KMS-11 (cell line): ENCODE measurements around the gene MRPL52.

Experiments used
- H2AFZ ChIP-seq: fragments of 200-600 bp; sonication (generic); 2 replicates; pipeline ENCODE4 v1.6.1; 2016; ENCODE audit warnings: antibody characterized with exemption, mixed run types, low read depth
- H3K27ac ChIP-seq: fragments of 200-600 bp; sonication (generic); 2 replicates; pipeline ENCODE4 v1.6.1; 2016; ENCODE audit warnings: mild to moderate bottlenecking, mixed run types
- H3K27me3 ChIP-seq: fragments of 200-600 bp; sonication (generic); 2 replicates; pipeline ENCODE4 v1.6.1; 2017; ENCODE audit warnings: mild to moderate bottlenecking, low read depth, mixed run types, moderate library complexity; ENCODE audit not compliant: insufficient read depth
- H3K36me3 ChIP-seq: fragments of 200-600 bp; sonication (generic); 2 replicates; pipeline ENCODE4 v1.6.1; 2017; ENCODE audit warnings: mild to moderate bottlenecking, mixed run types; ENCODE audit not compliant: insufficient read depth
- H3K4me1 ChIP-seq: fragments of 200-600 bp; sonication (generic); 2 replicates; pipeline ENCODE4 v1.6.1; 2016; ENCODE audit warnings: mild to moderate bottlenecking, low read depth, mixed run types; ENCODE audit not compliant: poor library complexity, severe bottlenecking
- H3K4me2 ChIP-seq: fragments of 200-600 bp; sonication (generic); 2 replicates; pipeline ENCODE4 v1.7.0; 2016; ENCODE audit warnings: mild to moderate bottlenecking, mixed run types
- H3K4me3 ChIP-seq: fragments of 200-600 bp; sonication (generic); IDR thresholded peaks from 2 replicates; pipeline ENCODE4 v1.6.1; 2017; ENCODE audit warnings: low read depth, low read length, mixed read lengths; ENCODE audit not compliant: insufficient read depth
- H3K79me2 ChIP-seq: fragments of 200-600 bp; sonication (generic); 2 replicates; pipeline ENCODE4 v1.6.1; 2016; ENCODE audit warnings: low read depth, mixed run types; ENCODE audit not compliant: insufficient read depth
- H3K9ac ChIP-seq: fragments of 200-600 bp; sonication (generic); 2 replicates; pipeline ENCODE4 v1.6.1; 2016; ENCODE audit warnings: mild to moderate bottlenecking, mixed run types
- H4K20me1 ChIP-seq: fragments of 200-600 bp; sonication (generic); 2 replicates; pipeline ENCODE4 v1.6.1; 2016; ENCODE audit warnings: mild to moderate bottlenecking, mixed run types; ENCODE audit not compliant: insufficient read depth
- TF ChIP-seq, protein P1 (sequence below): fragments of 200-600 bp; sonication (generic); conservative IDR thresholded peaks from 2 replicates; pipeline ENCODE4 v1.6.1; 2017; ENCODE audit warnings: low read depth, mild to moderate bottlenecking, antibody characterized with exemption, low read length, moderate library complexity, mixed read lengths

MRPL52 gene

GRCh38 chr14:22883173-22883976 lies 53.7 kb downstream of the MRPL52 start, which contains the start of gene REM2:
Gene REM2 (plus strand): TSS chr14:22883222. CDS start chr14:22883288, 66 bp downstream.
- Histone ChIP-seq H2AFZ (no peak within 1 kb of the TSS), H3K79me2 (no peaks in the 10 kb centered on the region), H4K20me1 (no peaks in the 10 kb centered on the region), H3K4me1 (peaks cover 36% of the 10 kb centered on the region), H3K9ac (no peak within 1 kb of the TSS), H3K27ac (peak within 1 kb of the TSS; percentile 18; the same call in 1 of the 2 replicates), H3K27me3 (no peaks in the 10 kb centered on the region), H3K4me3 (no peak within 1 kb of the TSS), H3K36me3 (no peaks in the 10 kb centered on the region), H3K4me2 (peak within 1 kb of the TSS; percentile 9; the same call in 1 of the 2 replicates)
- TF ChIP-seq, protein P1, sequence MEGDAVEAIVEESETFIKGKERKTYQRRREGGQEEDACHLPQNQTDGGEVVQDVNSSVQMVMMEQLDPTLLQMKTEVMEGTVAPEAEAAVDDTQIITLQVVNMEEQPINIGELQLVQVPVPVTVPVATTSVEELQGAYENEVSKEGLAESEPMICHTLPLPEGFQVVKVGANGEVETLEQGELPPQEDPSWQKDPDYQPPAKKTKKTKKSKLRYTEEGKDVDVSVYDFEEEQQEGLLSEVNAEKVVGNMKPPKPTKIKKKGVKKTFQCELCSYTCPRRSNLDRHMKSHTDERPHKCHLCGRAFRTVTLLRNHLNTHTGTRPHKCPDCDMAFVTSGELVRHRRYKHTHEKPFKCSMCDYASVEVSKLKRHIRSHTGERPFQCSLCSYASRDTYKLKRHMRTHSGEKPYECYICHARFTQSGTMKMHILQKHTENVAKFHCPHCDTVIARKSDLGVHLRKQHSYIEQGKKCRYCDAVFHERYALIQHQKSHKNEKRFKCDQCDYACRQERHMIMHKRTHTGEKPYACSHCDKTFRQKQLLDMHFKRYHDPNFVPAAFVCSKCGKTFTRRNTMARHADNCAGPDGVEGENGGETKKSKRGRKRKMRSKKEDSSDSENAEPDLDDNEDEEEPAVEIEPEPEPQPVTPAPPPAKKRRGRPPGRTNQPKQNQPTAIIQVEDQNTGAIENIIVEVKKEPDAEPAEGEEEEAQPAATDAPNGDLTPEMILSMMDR = no peak

GRCh38 chr14:22884076-22884737 lies 54.5 kb downstream of the MRPL52 start:
- no peak overlapping the region for H3K4me3 ChIP-seq
- no peak overlapping the region for H3K9ac ChIP-seq

More at GRCh38 chr14:22884076-22884737, 54.5 kb downstream of the MRPL52 start:
- Histone ChIP-seq H3K27ac (peak overlapping the region; percentile 18; the same call in 1 of the 2 replicates), H2AFZ (no peak overlapping the region), H3K27me3 (no peaks in the 10 kb centered on the region), H3K4me2 (peak overlapping the region; percentile 9; the same call in 1 of the 2 replicates), H3K36me3 (no peaks in the 10 kb centered on the region), H4K20me1 (no peaks in the 10 kb centered on the region), H3K79me2 (no peaks in the 10 kb centered on the region), H3K4me1 (peaks cover 44% of the 10 kb centered on the region)
- TF ChIP-seq, protein P1 = no peak
